GOT3 (cell line): ENCODE measurements around the gene TAAR1.
"Not testable (repeated sequence)": the region's sequence is repeated elsewhere in the genome, so short reads cannot be mapped to it uniquely, and the experiment has no call there.

ENCODE experiments used
- DNase-seq: peaks from one replicate; lab custom pipeline; 2025; ENCODE audit warnings: mixed read lengths; lab: John Stamatoyannopoulos, UW

TAAR1 gene

GRCh38 chr6:132659082-132659481 lies at the start of gene TAAR1:
TSS of gene TAAR1 (minus strand) at chr6:132659182. CDS start at chr6:132646003, 13,179 bp downstream.
- no peak for DNase-seq

DNA sequence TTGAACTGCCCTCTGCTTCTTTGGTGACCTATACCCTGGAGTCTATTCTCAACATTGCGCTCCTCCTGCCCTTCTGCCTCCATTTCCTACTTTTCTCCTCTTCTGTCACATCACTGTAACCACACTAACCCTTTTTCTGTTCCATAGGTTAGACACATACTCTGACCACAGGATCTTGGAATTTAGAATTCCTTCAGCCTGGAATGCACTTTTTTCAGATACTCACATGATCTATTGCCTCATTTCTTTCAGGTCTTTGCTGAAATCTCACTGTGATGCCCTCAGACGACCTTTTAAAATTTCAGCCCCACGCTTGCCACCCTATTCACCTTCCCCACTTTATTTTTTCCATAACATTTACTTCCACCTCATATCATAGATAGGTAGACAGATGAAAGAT lies 49.8 kb upstream of the TAAR1 start:
- DNase-seq, result no peak

DNA sequence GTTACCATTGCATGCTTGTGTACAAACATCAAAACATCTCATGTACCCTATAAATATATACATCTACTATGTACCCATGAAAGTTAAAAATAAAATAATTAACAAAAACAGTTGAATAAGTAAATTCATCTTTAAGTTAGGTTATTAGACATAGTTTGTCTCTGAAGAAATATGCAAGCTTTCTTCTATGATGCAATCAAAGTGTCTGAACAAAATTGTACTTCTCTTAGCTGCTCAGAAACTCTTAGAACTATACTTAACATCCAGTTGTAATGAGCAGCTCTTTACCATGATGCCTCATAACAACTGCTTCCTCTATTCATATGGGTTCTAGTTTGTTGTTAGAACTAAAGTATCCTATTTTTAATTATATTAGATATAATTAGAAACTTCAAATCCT lies 49.0 kb upstream of the TAAR1 start:
- no peak for DNase-seq

- DNase-seq, result not testable (repeated sequence)
These were observed 47.8 kb upstream of the TAAR1 start for GRCh38 chr6:132706756-132707155.

GRCh38 chr6:132703936-132704335 lies 45.0 kb upstream of the TAAR1 start:
- no peak for DNase-seq

DNA sequence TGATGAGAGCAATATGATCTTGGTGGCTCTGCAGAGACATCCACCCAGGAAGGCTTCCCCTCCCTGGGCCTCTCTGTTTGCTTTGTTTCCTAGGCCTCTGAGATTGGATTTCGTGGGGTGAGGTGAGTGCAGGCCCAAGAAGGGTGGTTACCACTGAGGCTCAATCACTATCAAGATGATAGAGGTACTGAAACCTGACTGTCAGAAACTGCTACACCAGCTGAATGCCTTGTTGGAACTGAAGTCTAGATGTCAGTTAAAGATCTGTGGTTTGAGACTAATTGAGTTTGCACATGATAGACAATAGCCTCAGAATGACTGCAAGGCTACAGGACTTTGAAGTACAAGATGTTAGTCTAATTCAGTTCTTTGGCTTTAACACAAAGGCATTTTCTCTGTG lies 39.6 kb upstream of the TAAR1 start:
- DNase-seq, result no peak

DNA sequence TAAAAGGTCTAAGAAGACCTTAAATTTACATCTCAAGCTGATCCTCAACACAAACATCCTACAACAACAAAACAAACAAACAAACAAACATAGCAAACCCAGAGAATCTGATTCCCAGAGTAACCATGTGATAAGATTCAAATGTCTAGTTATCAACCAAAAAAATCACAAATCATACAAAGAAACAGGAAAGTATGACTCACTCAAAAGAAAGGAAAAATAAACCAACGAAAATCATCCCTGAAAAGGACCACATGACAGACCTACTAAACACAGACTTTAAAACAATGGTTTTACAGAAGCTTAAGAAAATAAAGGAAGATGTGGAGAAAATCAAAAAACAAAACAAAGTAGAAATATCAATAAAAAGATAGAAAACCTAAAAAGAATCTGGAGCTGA lies 36.8 kb upstream of the TAAR1 start:
- DNase-seq, result no peak

DNA sequence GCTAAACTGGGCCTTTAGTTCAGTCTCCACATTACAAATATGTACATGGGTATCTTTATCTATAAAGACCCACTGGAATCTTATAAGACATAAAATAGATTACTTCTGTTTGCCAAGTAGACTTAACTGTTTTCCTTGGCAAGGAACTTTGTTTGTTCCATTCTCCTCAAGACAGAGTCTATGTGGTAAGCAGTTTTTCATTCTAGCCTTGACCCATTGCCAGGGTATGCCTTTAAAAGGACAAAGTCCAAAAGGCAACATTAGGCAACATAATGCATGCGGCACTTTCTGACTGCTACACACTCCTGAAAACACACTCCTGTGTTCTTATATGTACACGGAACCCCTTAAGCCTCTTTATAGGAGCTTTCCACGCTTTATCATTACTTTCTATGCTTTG lies 34.5 kb upstream of the TAAR1 start:
- no peak for DNase-seq

DNA sequence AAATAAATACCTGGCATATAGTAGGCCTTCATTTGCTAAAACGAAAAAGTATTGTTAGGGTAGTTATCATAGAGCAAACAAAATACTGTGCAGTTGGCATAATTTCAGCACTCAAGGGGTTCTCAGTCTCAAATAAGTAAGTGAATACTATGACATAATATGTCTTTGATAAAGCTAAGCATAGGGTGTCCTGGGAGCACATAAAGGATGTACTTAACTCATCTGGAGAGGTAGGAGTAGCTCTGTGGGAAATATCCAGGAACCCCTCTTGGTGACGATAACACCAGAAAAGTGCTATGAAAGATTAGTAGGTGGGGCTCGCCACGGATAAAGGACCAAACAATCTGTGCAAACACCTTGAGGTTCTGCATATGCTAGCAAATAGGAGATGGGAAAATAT lies 31.7 kb upstream of the TAAR1 start:
- no peak for DNase-seq

DNA sequence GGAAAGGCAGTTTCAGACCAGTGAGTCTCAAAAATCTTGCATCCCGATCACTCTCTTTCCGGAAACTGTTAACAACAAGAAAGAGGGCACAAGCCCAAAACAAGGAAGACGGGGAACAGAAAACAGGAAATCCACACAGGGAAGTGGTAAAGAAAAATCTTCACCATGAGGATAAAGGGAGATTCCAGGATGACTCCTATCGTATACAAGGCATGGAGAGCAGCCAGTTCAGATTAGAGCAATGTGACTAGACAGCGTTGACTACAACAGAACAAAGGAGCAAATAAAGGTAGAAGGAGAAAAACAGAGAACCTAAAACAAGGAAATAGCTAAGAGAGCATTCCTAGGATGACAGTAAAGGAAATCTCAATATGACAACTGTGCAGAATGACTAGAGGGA lies 28.3 kb upstream of the TAAR1 start:
- no peak for DNase-seq

- no peak for DNase-seq
These were observed 27.5 kb upstream of the TAAR1 start for GRCh38 chr6:132686531-132686930.

- no peak for DNase-seq
These were observed 26.0 kb upstream of the TAAR1 start for GRCh38 chr6:132685009-132685408.

GRCh38 chr6:132684272-132684671 lies 25.3 kb upstream of the TAAR1 start:
- DNase-seq, result no peak

DNA sequence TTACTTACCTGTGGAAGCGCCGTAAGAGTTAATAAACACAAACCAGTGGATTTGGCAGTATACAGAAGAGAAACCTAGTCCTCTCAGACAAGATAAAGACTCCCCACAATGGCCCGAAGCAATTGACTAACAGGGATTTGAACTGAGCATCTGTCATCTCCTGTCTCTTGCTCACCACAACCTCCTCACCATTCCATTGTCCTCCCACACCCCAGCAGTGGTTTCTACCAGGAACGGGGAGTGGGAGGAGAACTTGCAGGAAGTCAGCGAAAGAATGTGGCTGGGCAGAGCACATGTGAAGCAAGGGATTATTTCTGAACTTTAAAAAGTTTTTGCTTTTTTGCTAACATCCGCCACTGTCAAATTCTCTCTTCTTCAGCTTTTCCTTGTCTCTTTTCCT lies 24.6 kb upstream of the TAAR1 start:
- DNase-seq, result no peak

- not testable (repeated sequence) for DNase-seq
These were observed 20.1 kb upstream of the TAAR1 start for GRCh38 chr6:132679094-132679493.

- DNase-seq, result no peak
These were observed 16.8 kb upstream of the TAAR1 start for GRCh38 chr6:132675749-132676148.

DNA sequence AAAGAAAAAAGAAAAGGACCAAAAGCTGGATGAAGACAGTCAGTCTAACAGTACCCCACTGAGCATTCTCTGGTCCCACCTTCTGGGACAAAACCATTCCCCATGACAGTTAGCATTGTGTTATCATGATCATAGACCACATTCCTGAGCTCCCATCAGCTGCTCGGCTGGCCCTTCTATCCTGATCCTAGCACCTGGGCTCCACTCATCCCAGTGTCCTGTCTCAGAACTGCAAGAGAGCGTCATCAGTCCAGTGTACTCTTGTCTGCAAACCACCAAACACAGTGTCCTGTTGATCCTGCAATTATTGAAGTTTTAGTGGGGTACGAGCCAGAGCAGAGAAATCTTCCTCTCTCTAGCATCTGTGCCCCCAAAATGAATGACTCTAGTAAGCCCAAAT lies 16.0 kb upstream of the TAAR1 start:
- no peak for DNase-seq

DNA sequence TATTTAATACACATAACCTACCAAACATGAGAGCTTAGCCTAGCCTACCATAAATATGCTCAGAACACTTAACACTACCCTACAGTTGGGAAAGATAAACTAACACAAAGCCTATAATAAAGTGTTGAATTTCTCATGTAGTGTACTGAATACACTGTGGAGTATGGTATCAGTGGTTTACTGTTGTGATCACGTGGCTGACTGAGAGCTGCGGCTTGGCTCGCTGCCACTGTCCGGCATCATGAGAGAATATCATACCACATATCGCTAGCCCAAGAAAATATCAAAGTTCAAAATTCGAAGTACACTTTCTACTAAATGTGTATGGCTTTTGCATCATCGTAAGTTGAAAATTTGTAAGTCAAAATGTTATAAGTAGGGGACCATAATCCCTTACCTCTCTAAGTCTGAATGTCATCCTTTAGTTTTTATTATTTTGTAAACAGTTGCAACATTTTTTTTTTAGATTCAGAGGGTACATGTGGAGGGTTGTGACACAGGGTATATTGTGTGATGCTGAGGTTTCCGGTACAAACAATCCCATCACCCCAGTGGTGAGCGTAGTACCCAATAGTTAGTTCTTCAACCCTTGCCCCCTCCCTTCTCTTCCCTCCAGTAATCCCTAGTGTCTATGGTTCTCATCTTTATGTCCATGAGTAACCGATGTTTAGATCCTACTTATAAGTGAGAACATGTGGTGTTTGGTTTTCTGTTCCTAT lies 14.6 kb upstream of the TAAR1 start:
- no peak for DNase-seq

DNA sequence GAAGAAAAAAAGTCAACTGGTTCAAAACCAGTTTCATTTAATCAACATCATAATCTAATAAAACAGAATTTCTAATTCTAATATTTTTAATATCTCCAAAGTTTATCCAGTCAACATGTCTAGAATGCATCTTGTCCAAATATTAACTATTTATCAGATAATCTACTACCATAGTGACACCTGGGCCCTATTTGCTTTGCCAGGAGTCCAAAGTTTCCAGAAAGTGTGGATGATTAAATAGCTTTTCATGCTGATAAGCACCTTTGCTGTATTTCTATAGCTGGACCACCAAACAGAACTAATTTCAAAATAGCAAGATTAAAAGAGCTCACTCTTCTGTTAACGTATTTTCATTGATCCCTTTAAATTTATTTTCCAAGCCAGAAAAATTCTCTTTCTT lies 12.3 kb upstream of the TAAR1 start:
- no peak for DNase-seq

DNA sequence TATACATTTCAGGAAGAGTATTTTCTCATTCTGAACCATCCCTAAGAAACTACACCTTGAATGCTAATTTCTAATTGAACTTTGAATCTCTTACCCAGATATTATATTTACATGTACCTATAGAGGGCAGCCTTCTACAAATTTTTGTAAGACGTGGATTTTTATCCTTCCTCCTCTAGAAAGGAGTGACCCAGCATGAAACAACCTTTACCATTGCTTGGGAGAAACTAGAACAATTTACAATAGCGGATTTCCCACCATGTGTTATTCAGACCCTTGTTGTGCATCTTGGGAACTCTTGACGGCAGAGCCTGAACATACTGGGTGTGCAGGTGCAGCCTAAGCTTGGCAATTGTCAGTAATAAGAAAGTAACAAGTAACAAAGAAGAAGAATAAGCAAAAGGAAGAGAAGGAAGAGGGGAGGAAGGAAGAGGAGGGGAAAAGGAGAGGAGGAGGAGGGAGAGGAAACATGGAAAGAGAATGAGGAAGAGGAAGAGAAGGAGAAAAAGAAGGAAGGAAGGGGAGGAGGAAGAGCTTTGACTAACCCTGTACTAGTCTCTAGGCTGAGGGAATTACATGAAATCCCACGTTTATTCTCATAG lies 10.8 kb upstream of the TAAR1 start:
- DNase-seq, result no peak

DNA sequence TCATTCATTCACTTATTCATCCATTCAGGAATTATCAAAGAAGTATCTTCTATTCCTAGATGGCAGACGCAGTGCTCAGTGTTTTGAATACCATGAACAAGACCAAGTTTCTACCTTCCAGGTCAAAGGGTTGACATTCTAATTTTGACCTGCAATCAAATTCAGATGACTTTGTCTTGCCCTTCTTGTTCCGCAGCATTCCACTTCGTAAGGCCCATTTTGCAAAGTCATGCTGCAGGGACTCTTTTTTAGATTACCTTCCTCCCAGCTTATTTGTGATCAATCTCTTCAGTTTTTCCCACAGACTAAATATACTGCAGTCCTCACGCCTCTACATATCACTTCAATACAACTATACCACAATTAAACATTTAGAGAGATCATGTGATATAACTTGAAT lies 7.1 kb upstream of the TAAR1 start:
- no peak for DNase-seq

DNA sequence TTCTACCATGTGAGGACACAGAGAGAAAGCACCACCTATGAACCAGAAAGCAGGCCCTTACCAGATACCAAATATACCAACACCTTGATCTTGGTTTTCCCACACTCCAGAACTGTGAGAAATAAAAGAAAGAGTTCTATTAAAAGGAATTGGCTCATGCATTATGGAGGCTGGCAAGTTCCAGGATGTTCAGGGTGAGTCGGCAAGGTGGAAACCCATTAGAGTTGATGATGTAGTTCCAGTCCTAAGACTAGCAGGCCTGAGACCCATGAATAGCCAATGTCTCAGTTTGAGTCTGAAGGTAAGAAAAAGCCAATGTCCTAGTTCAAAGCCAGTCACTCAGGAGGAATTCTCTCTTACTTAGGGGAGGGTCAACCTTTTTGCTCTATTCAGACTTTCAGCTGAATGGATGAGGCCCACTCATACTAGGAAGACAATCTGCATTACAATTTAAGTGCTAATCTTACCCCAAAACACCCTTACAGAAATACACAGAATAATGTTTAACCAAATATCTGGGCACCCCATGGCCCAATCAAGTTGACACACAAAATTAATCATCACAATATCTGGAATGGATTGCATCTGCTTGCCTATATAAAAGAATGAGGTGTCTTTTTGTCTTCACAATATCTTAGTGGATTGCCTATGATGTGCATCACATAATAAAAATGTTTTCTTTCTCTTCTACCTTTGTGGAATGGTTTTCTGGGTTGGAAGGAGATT lies 5.5 kb upstream of the TAAR1 start:
- DNase-seq, result no peak

DNA sequence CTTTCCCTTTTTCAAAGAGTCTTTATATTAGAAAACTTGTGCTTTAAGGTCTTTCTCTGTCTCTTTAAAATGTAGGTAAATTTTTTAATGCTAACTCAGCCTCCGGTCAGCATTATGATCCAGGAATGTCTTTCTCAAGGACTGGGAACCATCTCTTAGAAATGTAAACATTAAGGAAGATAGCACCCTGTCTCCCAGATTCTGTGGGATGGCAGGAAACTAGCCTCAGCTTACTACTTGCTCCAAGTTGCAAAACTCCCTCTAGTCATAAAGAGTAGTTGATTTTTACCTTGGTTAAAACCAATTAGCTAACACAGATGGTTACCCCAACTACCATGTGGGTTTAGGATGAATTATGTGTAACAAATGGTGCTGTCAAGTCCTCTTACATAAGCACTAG lies 4.7 kb upstream of the TAAR1 start:
- no peak for DNase-seq
